ACHN (cell line): ENCODE measurements around the gene MRPL33.
A peak's percentile ranks its signal among the peaks of the same experiment; 100 is the strongest.

Experiments used
- DNase-seq: peaks from one replicate; pipeline ENCODE4 v3.0.0-alpha.2; 2015
- in situ Hi-C: cut with HindIII; loops from 2 replicates; pipeline ENCODE4 v1.10.0; 2017; ENCODE audit warnings: low sequenced_read_pairs, low pct_ligation_motif_present, low pct_unique_long_range_greater_than_20kb

Gene MRPL33

DNA sequence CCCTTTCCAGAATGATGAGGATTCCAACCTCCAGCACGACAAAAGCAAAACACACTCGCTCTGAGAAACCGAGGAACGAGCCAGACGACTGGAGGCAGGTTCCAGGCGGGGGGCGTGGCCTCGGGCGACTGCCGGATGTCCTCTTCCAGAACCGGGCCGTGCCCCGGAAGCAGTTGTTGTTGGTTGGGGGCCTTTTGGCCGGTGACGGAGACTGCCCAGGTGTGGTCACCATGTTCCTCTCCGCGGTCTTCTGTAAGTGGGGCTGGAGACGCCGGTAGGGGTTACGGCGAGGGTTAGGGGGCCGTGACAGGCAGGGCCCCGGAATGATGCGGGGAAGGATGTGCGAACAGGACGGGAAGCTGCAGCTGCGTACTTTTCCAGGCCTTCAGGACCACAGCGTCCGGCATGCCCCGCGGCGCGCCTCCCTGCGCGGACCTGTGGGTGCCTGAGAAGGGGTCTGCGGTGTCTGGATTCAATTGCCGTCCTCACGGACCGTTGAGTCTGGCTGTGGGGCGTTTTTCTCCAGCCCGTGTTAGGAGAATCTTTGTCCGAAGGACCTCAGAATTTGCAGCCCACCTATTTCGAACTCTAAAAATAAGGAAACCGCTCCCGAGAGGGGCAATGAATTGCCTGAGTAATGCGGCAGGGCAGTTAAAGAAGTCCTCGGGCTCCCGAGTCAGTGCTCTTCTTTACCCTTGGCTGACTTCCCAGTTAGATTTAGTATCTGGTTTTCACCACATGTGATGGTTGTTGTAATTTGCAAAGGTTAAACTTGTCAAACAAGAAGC lies at the start of gene MRPL33:
Gene MRPL33 (plus strand): TSS at position 172 of the 788 bp plus-strand sequence. CDS start 59 bp downstream, at position 231.
- in situ Hi-C loops = no loop called here
- peak; percentile 96 for DNase-seq

DNA sequence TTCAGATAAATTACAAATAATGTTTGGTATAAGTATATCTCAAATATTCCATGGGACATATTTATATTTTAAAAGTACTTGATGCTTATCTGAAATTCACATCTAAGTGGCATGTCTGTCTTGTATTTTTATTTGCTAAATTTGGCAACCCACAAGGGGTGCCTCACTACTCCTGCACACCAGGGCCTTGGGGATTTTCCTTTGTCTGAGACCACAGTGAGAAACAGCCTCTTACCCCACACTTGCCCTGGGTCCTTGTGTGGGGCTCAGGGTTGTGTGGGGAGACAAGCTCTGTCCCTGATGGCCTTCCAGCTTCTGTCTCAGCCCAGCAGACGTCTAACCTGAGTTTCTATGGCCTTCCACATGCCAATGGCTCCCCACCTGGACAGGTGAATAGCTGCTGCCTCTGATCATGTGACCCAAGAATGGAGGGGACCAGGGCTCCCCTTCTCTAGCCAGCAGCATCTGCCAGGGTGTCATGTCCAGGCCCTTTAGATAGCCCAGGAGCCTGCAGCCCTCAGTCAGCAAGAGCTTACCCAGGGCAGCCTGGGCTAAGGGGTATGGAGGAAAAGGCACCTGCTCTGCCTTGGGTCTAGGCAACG lies 49.5 kb upstream of the MRPL33 start:
- DNase-seq = no peak
- in situ Hi-C loops = no loop called here

DNA sequence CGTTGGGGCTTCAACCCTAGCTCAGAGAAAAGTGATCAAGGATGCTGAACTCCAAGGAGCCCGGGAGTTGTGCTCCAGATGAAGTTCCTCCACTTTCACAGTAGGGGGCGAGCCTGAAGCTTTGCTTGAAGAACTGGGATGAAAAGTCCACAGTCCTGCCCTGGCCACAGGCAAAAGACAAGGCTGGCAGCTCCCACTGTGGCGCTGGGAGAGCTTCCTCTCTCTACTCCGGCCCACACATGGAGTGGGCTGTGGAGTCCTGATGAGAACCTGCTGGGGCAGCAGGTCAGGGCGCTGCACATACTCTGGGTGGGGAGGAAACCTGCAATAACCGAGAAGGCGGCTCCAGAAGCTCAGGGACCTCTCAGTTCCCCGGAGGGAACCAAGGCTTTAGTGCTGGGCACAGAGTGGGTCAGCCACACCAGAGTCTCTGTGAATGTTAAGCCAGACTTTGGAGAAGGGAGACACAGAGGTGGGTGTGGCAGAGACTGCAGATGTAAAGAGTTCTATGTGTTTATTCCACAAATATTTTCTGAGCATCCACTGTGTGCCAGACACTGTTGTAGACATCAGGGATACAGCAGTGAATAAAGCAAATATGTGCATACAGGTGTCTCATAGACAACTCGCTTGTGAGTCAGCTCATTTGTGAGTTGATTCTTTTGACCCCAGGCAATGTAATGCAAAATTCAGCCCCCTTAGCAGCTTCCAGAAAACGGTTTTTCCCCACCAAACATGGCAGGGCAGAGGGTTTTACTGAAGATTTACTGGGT lies 48.0 kb upstream of the MRPL33 start:
- in situ Hi-C loops = no loop called here
- DNase-seq = peak; percentile 86

DNA sequence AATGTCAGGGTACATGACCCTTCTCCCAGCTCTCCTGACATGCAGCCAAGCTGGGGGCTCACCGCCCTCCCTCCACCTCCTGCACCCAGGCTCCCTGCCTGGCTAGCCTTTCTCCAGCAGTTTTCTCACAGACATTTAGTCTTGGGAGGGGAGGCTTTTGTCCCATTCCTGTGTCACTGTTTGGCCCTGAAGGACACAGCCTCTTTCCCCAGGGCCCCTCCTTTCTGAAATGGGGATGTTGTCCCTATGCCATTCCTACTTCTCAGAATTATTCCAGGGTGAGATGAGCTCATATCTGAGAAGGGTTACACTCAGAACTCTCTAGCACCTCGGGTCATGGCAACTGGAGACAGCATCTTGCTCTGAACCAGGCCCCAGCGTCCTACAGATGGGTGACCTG lies 47.3 kb upstream of the MRPL33 start:
- in situ Hi-C loops = no loop called here
- no peak for DNase-seq

DNA sequence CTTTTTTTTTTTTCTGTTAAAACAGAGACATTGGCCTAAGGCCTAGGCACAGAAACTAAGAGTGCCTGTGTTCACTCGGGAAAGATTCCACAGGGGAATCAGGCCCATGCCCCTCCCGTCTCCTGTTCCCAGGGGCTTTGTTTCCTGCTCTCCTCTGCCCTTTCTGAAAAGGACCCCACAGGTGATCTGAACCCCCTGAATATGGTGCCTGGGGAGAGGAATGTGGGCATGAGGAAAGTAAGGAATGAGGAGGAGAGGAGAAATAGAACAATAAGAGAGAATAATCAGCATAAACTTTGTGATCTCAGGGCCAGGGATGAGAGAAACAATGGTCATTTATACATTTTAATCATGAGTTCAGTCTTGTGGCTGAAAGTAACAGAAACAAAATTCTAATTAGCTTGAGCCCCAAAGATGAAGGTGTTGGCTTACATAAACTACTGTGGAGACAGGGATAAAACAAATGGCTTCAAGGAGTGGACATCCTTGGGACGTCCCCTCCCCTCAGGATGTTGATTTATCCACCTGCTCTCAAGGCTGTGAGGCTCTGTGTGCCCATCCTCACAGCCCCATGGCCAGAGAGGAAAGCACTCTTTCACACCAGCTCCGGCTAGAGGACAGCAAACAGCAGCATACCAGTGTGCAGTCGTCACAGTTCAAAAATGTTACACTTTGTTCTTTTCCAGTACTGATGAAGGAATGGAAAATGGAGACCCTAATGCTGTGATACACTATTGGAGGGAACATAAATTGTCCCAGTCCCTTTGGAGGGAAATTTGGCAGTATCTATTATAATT lies 46.4 kb upstream of the MRPL33 start:
- peak; percentile 48 for DNase-seq
- in situ Hi-C loops = no loop called here

DNA sequence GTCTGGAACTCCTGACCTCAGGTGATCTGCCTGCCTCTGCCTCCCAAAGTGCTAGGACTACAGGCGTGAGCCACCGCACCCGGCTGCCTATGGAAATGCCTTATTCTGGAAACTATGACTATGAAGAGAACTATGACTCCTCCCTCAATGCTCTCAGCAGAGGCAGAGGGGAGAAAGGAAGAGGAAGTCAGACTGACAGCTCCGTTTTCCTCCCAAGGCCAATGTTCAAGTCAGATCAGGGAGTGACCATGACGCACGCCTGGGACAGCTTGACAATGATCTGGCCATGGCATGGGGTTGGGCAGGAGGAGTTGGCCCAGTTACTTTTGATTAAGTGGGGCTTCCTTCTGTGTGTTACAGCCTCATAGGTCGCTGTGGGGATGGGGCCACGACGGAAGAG lies 44.3 kb upstream of the MRPL33 start:
- in situ Hi-C loops = no loop called here
- no peak for DNase-seq

DNA sequence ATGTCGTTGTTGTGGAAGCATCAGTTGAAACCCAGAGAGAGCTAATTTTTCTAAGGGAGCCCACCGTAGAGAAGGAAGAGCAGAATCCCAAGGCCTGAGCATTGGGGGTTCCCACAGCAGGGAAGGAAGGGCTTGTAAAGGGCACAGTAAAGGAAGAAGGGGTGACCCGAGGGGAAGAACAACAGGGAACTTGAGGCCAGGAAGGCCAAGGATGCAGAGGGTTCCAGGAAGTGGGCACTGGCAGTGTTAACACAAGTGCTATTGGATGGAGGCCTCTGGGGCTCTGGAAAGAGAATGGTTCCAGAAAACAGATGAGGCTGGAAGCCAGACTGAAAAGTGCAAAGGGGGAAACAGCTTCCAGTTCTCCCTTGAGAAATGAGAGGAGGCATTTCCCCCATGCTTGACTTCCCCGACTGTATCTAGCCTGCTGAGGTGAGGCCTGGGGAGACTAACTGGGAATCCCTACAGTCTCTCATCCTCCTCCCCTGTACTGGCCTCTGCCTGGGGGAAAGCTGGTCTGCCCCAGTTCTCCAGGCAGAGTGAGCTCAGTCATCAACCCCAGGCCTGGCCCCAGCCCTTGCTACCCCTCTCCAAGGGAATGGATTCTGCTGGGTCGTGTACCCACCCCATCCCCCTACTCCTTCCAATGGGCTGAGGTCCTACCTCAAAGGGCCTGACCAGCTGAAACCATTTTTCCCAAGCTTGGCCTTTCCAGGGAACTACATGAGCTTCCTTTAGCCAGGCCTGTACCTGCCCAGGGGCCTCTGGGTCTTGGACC lies 43.2 kb upstream of the MRPL33 start:
- in situ Hi-C loops = no loop called here
- DNase-seq = no peak

DNA sequence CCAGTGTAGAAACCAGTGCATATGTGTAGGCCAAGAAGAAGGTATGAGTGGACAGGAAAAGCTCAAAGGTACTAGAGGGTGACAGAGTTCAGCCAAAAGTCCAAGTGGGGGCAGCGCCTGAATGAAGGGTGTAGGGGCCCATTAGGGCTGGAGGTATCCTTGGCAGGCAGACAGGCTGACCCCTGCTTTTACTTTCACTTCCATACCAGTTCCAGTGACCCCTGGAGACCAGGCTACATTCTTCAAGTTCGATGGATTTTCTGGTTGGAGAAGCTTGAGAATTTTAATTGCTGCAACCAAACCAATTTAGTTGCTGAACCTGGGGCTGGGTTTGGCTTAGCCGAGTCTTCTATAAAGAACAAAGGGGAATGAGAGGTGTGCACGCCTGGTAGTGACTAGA lies 42.3 kb upstream of the MRPL33 start:
- in situ Hi-C loops = no loop called here
- peak; percentile 89 for DNase-seq

DNA sequence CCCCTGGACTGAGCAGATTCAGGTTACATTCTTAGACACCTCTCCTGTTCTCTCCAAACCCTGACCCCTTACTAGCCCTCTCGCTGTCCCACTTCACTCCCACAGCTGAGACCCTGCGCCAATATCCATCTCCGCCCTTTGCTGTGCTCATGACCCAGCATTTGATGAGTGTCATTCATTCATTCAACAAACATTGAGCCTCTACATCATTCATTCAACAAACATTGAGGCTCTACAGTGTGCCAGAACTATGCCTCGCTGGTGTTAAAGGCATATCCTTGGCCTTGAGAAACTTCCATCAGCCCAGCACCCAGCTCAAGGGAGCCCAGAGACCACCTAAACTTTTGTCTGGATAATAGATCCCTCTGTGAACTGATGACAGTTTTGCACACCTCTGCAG lies 41.9 kb upstream of the MRPL33 start:
- in situ Hi-C loops = no loop called here
- DNase-seq = no peak

DNA sequence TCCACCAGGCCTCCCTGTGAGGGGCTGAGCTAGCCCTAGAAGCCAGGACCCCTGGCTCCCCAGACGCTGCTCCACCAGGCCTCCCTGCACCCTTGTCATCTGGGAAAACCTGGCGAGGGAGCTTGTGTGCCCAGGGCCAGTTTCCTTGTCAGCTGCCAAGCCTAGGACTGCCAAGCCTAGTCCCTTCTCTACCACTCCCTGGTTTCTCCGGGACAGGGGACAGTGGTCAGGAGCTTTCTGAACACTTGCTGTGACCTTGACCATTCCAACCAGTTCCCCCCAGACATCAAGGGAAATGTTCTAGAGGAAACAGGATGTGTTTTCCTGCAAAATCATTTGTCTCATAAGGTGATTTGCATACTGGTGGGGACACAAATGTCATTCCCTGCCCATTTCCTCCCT lies 41.3 kb upstream of the MRPL33 start:
- in situ Hi-C loops = no loop called here
- DNase-seq = no peak

DNA sequence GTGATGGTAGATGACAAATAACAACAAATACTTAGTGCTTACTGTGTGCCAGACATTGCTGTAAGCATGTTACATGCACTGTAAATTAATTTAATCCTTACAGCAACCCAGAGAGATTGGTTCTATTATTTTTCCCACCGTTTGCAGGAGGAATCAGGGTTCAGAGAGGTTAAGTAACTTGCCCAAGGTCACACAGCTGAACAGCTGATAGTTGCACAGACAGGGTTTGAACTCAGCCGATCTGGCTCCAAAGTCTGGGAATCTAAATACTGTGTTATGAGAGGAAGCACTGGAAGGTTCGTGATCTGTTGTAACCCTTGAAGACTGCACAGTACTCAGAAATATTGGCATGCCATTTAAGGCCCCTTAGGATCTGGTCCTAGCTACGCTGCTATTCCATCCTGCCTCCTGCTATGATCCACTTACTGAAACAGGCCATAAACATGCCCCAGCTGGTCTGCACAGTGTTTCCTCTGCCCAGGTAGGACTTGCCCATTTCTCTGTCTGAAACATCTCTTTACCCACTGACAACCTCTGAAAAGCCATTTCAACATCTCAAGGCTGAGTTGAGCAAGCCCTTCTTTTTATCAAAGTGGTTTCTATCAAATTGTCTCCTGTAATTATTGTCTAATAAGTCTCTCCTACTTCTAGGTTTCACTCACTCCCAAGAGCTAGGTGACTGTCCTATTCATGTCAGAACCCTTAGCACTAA lies 40.4 kb upstream of the MRPL33 start:
- in situ Hi-C loops = no loop called here
- DNase-seq = no peak

DNA sequence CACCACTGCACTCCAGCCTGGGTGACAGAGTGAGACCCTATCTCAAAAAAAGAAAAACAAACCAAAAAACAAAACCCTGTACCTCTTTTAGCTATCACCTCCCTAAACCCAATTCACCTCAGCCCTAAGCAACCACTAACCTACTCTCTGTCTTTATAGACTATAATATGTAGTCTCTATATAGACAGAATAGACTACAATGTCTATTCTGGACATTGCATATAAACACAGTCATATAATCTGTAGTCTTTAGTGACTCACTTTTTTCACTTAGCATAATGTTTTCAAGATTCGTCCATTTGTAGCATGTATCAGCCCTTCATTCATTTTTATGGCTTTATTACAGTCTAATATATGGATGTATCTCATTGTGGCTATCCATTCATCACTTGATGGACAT lies 37.2 kb upstream of the MRPL33 start:
- no peak for DNase-seq
- in situ Hi-C loops = no loop called here

DNA sequence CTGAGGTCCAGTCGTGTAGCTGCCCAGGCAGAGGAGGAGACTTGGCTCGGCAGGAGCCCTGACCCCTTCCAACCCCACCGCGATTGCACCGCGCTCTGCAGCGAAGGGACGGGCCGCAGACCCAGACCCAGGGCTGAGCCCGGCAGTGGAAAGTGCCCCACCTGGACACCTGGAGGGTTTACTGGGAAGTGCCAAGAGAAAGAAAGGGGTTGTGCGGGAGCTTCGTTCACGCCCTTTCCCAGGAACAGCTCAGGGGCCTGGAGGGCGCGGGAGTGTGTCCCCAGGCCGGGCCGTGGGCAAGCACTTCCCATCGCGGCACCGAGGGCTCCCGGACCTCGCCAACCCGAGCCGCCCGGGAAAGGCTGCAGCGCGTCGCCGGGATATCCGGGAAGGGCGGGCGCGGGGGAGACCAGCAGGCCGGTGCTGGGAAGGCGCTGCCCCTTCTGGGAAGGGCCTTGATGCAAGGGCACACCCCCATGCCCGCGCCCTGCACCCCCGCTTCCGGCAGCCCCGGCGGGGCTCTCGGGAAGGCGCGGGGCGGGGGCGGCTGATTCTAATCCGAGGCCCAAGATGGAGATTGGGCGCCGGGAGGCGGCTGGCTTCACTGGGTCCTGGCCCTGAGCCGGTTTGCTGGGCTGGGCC lies 36.1 kb upstream of the MRPL33 start:
- in situ Hi-C loops = no loop called here
- DNase-seq = peak; percentile 86

DNA sequence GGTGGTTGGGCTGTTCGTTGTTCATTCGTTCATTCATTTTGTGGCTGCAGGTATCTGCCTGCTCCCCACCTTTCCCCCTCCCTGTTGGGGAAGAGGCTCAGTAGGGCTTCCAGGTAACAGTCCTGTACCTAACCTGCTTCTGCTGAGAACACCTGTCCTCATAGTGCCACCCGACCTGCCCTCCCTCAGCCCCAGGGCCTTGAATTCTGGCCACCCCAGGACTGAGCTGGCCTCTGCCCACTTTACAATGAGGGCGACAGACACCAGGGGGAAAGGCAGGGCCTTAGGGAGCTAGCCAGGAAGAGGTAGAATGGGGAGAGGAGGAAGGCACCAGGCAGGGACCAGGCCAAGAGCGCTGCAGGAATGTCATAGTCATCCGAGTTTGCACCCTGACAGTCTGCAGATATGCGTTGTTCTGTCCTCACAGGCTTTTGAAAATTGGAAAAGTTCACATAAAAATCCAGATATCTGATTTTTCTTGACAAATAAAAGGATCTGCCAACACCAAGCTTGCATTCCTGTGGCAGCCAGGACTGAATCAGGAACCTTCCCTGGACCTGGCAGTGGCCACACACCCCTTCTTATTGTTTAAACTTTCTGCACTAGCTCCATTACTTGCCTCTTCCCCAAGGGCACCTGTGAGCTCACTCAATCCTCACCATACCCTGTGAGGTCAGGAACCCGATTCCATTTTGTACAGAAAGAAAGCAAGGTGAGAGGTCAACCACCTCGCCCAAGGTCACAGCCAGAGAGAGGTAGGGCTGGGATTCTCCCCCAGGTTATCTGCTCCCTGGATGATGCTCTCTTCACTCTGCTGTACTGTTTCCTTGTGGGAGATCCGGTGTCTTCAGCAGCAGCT lies 35.3 kb upstream of the MRPL33 start:
- in situ Hi-C loops = no loop called here
- DNase-seq = no peak

DNA sequence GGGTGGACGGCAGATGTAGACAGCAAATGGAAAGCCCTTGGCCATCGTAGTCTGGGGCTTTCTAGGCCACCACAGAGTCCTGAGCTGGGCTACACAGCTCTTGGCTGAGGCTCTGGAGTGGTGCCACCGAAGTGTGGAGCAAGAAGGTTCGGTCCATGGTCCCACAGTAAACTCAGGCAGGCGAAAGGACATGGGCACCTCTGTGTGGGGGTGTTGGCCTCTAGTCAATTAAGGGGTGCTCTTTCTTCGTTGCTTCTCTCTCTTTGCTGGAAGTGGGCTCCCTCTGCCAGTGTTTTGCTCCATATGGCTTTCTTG lies 34.7 kb upstream of the MRPL33 start:
- DNase-seq = no peak
- in situ Hi-C loops = no loop called here

DNA sequence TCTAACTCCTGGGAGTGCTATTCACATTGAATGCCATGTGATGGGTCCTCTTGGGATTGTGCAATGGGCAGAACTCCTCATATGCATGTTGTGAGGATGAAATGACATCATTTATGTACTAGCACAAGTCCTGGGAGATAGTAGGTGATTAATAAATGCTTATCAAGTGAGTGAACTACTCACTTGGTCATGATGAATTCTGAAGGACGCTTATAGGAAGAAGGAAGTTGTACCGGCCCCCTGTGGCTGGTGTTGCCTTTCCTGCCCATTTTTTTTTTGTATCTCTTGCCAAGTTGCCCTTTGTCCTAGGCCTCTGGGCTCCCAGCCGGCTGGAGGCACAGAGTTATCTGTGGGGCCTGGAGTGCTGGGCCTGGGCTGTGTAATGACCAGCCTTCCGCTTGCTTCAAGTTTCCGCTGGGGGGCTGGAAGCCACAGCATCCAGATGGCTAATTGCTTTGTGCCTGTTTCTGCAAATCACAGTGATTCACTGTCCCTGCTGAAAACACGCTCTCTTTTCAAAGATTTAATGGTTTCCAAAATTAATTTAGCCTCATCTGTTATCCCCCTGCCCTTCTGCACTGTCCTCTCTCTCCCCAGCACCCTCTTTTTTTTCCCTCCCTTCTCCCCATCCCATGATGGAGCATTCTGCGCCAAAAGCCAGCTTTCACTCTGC lies 33.7 kb upstream of the MRPL33 start:
- in situ Hi-C loops = no loop called here
- no peak for DNase-seq
